Activated T-helper 1 cell treated with anti-CD3 and anti-CD28 coated beads, Interleukin-12 subunit alpha, Interleukin-12 subunit beta, Interleukin-2, Interleukin-4 antibody, amounts not matched to agents 30 ng/mL and 10 ng/mL and 1 ng/mL, durations not matched to agents 14 hours and 24 hours and 36 hours (primary cell): Measurements from ENCODE around the gene BRAT1. TPM values are rescaled to one million over a fixed set of nuclear protein-coding genes. Genes with fewer than 3 reads are reported as not detected.
"Not testable (repeated sequence)": the region's sequence is repeated elsewhere in the genome, so short reads cannot be mapped to it uniquely, and the experiment has no call there.

Source experiments
- DNase-seq: peaks from one replicate; pipeline ENCODE4 v3.0.0; 2021; ENCODE audit warnings: low spot score
- H3K27ac Mint-ChIP-seq: one replicate; pipeline ENCODE4 v1.8.0; 2021; ENCODE audit warnings: mild to moderate bottlenecking, mixed read lengths
- H3K27me3 Mint-ChIP-seq: one replicate; pipeline ENCODE4 v1.8.0; 2022; ENCODE audit warnings: mild to moderate bottlenecking, moderate library complexity, mixed read lengths; ENCODE audit not compliant: insufficient read depth
- H3K36me3 Mint-ChIP-seq: one replicate; pipeline ENCODE4 v1.8.0; 2021; ENCODE audit warnings: low read depth, mixed read lengths
- H3K4me1 Mint-ChIP-seq: one replicate; pipeline ENCODE4 v1.8.0; 2021; ENCODE audit warnings: low read depth, mixed read lengths
- H3K4me3 Mint-ChIP-seq: one replicate; pipeline ENCODE4 v1.8.0; 2021; ENCODE audit warnings: mild to moderate bottlenecking, moderate library complexity, mixed read lengths
- H3K9me3 Mint-ChIP-seq: one replicate; pipeline ENCODE4 v1.8.0; 2021; ENCODE audit warnings: mixed read lengths
- intact Hi-C: fragments of 100-400 bp; cut with micrococcal nuclease; formaldehyde crosslinking; loops from one replicate; pipeline ENCODE4 v1.15.1; 2024
- total RNA-seq: library from RNA; stranded (reverse); gene quantifications from 2 replicates; pipeline ENCODE4 v1.2.3, GENCODE V29; 2022

The BRAT1 gene
- total RNA-seq, 1 donor from 2014 or later: 42.9 TPM

DNA sequence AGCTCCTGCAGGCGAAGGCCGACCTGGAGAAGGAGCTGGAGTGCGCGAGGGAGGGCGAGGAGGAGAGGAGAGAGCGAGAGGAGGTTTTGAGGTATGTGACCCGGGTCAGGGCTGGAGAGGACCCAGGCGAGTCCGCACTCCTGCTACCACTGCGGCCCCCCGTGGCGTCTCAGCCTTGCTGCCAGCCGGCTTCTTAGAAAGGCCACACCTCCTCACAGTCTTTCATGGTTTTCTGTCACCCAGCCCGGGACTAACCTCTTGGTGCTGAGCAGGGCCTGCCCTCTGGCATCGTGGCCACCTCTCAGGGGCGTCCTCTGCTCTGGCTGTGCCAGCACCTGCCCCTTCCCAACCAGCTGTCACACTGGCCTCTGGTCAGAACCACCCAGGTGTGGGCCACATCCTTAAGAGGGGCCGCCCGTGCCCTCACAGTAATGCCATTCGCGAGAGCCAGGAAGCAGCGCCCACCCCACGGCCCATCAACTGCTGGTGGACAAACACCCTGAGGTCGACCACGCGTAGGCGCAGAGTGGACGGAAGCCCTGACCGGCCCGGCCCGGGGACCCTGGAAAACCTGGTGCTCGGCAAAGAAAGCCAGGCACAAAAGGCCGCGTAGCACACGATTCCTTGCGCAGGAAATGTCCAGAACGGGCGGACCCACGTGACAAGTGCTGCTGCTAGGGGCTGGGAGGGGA lies 37.9 kb upstream of the BRAT1 start:
- Mint-ChIP-seq H3K27me3 (no peaks in the 10 kb centered on the region), H3K4me3 (no peak overlapping the region), H3K4me1 (no peaks in the 10 kb centered on the region), H3K9me3 (no peaks in the 10 kb centered on the region), H3K27ac (no peak overlapping the region), H3K36me3 (peaks cover 4% of the 10 kb centered on the region)
- DNase-seq: no peak
- intact Hi-C loops: no loop called here

DNA sequence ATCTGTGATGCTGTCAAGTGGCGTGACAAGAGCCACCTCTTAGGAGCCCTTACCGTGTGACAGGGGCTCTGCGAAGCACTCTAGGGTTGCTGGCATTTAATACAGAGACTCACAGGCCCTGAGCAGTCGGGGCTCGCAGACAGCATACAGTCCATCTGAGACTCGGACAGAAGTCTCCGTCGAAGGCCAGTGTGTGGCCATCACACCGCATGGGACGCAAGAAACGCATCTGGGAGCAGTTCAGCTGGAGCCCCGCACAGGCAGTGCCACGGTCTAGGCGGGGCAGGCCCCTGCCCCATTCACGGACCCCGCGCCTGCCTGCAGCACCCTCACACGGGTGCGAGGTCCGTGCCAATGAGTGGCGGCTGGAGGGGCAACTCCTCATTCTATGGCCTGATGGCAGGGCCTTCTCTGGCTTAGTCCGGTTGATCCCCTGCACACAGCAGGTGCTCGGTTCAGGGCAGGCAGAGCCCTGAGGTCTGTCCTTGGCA lies 37.1 kb upstream of the BRAT1 start:
- no peak for DNase-seq
- Mint-ChIP-seq H3K27ac (no peak overlapping the region), H3K4me1 (no peaks in the 10 kb centered on the region), H3K36me3 (peaks cover 4% of the 10 kb centered on the region), H3K4me3 (no peak overlapping the region), H3K27me3 (no peaks in the 10 kb centered on the region), H3K9me3 (no peaks in the 10 kb centered on the region)
- intact Hi-C loops: no loop called here

DNA sequence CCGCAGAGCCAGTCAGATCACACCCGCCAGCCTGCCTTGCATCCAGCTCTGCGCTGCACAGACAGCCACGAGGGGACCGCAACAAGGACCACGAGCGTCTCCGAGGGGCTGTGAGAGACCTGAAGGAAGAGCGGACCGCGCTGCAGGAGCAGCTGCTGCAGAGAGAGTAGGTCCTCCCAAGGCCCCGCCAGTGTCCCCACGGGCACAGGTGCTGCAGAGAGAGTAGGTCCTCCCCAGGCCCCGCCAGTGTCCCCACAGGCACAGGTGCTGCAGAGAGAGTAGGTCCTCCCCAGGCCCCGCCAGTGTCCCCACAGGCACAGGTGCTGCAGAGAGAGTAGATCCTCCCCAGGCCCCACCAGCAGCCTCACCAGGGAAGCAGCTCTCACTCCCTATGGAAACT lies 34.6 kb upstream of the BRAT1 start:
- DNase-seq, H3K4me3 Mint-ChIP-seq, intact Hi-C loops: not testable (repeated sequence)

DNA sequence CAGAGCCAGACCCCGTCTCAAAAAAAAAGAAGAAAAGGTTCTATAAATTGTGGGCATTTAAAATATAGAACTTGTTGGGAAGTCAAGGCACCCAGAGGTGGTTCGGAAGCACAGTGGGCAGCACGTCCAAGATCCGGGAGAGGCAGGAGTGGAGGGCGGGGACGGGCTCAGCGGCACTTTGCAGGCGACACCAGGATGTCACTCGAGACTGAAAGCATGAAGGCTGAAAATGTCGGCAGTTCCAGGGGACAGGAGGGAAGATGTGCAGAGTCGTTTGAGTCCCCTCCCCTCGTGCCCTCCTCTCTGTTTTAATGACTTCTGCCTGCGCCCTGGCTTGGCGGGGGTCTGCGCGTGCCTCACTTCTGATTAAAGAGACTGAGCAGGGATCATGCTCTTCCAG lies 34.0 kb upstream of the BRAT1 start:
- peaks cover 7% of the 10 kb centered on the region for H3K36me3 Mint-ChIP-seq
- no peaks in the 10 kb centered on the region for H3K4me1 Mint-ChIP-seq
- H3K27ac Mint-ChIP-seq: no peak overlapping the region
- H3K9me3 Mint-ChIP-seq: no peaks in the 10 kb centered on the region
- H3K27me3 Mint-ChIP-seq: no peaks in the 10 kb centered on the region
- no peak for DNase-seq
- intact Hi-C loops: no loop called here
- H3K4me3 Mint-ChIP-seq: no peak overlapping the region

More for the DNA sequence above, 34.6 kb upstream of the BRAT1 start:
- not testable (repeated sequence) for H3K9me3 Mint-ChIP-seq, H3K4me1 Mint-ChIP-seq, H3K27me3 Mint-ChIP-seq, H3K36me3 Mint-ChIP-seq, H3K27ac Mint-ChIP-seq

DNA sequence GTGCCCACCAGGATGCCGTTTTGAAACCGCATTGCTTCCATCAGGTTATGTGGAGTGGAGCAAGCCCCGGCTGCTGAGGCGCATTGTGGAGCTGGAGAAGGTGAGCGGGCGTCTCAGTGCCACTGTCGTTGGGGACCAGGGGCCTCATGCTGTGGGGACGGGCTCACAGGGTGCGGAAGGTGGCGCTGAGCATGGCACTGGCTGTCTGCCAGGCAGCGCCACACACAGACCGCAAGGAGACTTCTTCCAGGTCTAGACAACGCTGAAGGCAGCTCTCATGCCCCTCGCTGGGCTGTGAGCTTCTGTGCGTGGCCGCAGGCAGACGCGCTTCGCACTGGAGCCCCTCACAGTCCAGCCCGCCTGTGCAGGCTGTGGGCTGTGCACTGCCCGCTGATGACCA lies 32.5 kb upstream of the BRAT1 start:
- Mint-ChIP-seq H3K4me1 (no peaks in the 10 kb centered on the region), H3K9me3 (no peaks in the 10 kb centered on the region), H3K27me3 (no peaks in the 10 kb centered on the region), H3K4me3 (no peak overlapping the region), H3K27ac (no peak overlapping the region), H3K36me3 (peaks cover 7% of the 10 kb centered on the region)
- intact Hi-C loops: no loop called here
- DNase-seq: no peak

DNA sequence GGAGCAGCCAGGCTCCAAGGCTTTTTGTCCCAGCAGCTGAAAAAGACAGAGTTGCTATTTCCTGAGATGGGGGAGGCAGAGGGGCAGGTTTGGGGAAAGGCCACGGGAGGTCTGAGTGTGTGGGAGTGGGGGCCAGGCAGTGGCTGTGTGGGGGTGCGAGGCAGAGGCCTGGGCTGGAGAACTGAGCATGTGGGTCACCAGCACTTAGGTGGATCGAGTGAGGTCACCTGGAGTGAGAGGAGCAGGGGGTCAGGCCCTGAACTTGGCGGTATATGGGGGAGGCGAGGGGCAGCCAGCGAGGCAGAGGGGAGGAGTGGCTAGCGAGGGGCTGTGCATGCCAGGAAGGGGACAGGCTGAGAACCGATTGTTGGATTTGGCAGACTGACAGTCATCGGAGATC lies 31.8 kb upstream of the BRAT1 start:
- H3K4me1 Mint-ChIP-seq: no peaks in the 10 kb centered on the region
- H3K9me3 Mint-ChIP-seq: no peaks in the 10 kb centered on the region
- intact Hi-C loops: no loop called here
- no peaks in the 10 kb centered on the region for H3K27me3 Mint-ChIP-seq
- H3K36me3 Mint-ChIP-seq: peaks cover 7% of the 10 kb centered on the region
- no peak for DNase-seq
- no peak overlapping the region for H3K4me3 Mint-ChIP-seq
- no peak overlapping the region for H3K27ac Mint-ChIP-seq

DNA sequence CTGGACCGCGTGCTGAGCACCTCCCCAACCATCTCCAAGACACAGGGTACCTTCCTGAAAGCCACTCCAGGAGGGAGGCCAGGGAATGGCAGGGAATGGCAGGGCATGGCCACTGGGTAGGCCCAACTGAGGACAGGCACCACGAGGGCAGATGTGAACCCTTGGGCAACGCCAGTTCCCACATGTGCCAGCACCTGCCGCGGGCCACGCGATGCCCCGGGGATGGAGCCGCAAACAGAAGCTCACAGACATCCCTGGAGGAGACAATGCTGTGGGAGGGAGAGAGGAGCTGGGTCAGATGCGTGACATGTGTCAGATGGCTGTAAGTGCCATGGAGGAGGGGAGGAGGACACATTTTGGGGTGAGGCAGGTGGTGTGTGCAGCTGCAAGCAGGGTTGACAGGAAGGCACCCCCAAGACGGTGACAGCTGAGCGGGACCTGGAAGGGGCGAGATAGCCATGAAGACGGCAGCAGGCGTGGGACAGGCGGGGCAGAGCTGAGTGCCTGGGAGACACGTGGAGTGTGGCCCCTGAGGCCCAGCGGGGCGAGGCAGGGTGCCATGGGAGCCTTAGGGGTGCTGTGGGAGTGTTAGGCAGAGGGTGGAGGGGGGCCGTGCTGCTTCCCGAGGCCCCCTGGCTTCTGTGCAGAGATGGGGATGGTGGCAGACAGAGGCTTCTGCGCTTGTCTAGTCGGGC lies 31.1 kb upstream of the BRAT1 start:
- intact Hi-C loops: no loop called here
- Mint-ChIP-seq H3K36me3 (peaks cover 7% of the 10 kb centered on the region), H3K4me1 (no peaks in the 10 kb centered on the region), H3K4me3 (no peak overlapping the region), H3K27ac (no peak overlapping the region), H3K27me3 (no peaks in the 10 kb centered on the region), H3K9me3 (no peaks in the 10 kb centered on the region)
- DNase-seq: no peak

DNA sequence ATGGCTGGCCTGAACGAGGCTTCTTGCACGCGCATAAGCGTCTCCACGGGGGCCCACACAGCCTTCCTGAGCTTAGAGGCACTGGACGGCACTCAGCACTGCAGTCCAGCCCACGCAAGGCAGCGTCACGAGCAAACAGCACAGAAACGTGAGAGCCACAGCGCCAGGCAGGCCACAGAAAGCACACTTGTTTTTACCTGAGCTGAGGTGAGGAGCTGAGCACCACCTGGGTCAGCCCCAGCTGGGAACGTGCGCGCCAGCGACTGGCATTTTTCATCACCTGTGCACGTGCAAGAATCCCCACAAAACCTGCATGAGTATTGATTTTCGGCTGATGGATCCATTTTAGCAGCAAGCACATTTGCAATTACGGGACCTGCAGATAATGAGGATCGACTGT lies 30.1 kb upstream of the BRAT1 start:
- Mint-ChIP-seq H3K27ac (no peak overlapping the region), H3K4me1 (no peaks in the 10 kb centered on the region)

DNA sequence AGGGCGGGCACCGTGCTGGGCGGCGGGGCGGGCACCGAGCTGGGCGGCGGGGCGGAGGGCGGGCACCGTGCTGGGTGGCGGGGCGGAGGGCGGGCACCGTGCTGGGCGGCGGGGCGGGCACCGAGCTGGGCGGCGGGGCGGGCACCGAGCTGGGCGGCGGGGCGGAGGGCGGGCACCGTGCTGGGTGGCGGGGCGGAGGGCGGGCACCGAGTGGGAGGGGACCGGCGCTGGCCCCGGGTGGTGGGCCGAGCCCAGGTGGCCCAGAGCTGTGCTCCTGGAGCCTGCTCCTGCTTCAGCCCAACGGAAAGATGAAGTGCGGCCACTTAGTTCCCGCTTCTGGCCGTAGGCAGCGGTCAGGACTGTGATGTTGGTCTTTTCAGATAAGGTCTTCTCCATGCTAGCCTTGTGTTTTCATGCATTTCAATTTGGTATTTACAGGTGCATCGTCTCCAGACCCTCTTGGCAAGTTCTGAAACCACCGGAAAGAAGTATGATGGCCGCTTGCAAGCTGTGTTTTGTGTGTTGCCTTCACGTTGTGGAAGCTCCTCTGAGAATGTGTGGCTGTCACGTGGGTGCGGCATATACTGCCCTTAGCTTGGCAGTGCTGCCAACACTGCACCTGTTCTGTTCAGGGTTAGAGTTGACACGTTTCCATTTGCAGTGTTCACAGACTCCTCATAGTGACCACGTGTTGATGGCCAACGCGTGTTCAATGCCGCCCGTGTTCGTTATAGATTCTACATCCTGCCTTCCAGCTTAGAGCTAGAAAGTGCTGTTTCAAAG lies 28.7 kb upstream of the BRAT1 start:
- intact Hi-C loops: no loop called here
- no peak for DNase-seq
- Mint-ChIP-seq H3K9me3 (no peaks in the 10 kb centered on the region), H3K27ac (no peak overlapping the region), H3K4me1 (no peaks in the 10 kb centered on the region), H3K27me3 (no peaks in the 10 kb centered on the region), H3K36me3 (peaks cover 5% of the 10 kb centered on the region), H3K4me3 (no peak overlapping the region)

More for the DNA sequence above, 30.1 kb upstream of the BRAT1 start:
- Mint-ChIP-seq H3K9me3 (no peaks in the 10 kb centered on the region), H3K4me3 (no peak overlapping the region), H3K36me3 (peaks cover 5% of the 10 kb centered on the region), H3K27me3 (no peaks in the 10 kb centered on the region)
- no peak for DNase-seq
- intact Hi-C loops: no loop called here

DNA sequence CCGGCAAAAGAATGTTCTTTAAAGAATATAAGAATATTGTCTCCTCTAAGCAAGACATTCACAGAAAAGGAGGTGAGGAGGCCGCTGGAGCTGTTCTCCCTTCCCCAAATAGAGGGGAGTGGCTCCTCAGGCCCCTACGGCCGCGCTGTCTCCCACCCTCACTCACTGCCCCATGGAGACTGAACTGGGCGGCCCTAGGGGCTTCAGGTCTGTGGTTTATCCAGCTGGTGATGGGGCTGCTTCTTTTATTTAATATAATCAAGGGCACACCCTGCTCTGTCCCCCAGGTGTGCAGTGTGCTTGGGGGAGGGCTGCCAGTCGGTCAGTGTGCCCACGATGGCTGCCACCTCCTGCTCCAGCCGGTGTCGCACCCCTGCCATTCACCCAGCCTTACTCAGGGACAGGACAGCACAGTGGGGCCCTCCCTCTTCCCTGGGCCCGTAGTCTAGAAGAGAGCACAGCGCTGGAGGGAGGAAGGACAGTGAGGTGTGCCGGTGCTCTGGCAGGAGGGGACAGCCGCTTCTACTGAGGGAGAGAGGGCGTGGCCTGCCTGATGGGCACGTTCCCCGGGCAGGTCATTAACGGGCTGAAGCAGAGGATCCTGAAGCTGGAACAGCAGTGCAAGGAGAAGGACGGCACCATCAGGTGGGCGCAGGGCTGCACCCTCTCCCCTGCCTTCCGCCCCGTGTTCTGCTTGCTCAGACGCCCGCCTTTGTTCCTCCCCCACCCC lies 26.8 kb upstream of the BRAT1 start:
- intact Hi-C loops: no loop called here
- Mint-ChIP-seq H3K27ac (no peak overlapping the region), H3K4me1 (no peaks in the 10 kb centered on the region), H3K4me3 (no peak overlapping the region), H3K27me3 (no peaks in the 10 kb centered on the region), H3K36me3 (peaks cover 5% of the 10 kb centered on the region), H3K9me3 (no peaks in the 10 kb centered on the region)
- DNase-seq: no peak

DNA sequence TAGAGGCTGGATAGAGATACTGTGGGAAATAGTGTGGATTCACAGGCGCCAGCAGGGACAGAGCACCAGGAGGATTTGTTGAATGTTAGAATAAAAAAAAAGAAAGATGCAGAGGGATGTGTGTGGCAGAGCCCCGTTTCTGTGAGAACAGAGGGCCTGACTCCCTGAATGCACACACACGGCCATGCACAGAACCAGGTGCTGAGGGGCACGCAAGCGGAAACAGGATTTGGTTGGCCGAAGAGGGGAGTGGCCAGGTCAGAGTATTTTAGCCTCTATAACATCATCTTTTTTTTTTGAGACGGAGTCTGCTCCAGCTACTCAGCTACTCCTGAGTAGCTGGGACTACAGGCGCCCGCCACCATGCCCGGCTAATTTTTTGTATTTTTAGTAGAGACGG lies 25.3 kb upstream of the BRAT1 start:
- no peaks in the 10 kb centered on the region for H3K4me1 Mint-ChIP-seq
- no peak overlapping the region for H3K4me3 Mint-ChIP-seq
- no peaks in the 10 kb centered on the region for H3K9me3 Mint-ChIP-seq
- H3K36me3 Mint-ChIP-seq: peaks cover 3% of the 10 kb centered on the region
- DNase-seq: no peak
- H3K27me3 Mint-ChIP-seq: no peaks in the 10 kb centered on the region
- intact Hi-C loops: no loop called here
- H3K27ac Mint-ChIP-seq: no peak overlapping the region

DNA sequence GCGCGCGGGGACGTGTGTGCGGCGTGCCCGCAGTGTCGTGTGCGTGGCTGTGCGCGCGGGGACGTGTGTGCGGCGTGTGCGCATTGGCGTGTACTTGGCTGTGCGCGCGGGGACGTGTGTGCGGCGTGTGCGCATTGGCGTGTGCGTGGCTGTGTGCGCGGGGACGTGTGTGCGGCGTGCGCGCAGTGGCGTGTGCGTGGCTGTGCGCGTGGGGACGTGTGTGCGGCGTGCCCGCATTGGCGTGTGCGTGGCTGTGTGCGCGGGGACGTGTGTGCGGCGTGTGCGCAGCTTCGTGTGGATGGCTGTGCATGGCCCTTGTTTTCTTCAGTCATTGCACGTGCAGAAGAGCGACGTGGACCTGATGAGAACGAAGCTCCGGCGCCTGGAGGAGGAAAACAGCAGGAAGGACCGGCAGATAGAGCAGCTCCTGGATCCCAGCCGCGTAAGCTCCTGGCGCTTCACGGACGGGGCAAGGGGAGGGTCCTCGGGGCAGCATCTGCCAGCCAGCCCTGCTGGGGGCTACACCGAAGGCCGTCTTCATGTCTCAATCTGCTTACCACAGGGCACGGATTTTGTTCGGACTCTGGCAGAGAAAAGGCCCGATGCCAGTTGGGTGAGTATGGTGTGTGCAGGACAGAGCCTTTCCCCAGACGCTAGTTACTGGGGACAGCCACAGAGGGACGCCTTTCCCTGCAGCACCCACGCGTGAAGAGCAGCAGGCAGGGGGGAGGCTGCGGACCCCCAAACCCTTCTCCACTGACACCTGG lies 22.8 kb upstream of the BRAT1 start:
- no peak overlapping the region for H3K27ac Mint-ChIP-seq
- no peak for DNase-seq
- H3K4me1 Mint-ChIP-seq: no peaks in the 10 kb centered on the region
- no peak overlapping the region for H3K4me3 Mint-ChIP-seq
- intact Hi-C loops: no loop called here
- H3K36me3 Mint-ChIP-seq: peaks cover 10% of the 10 kb centered on the region
- no peaks in the 10 kb centered on the region for H3K9me3 Mint-ChIP-seq
- no peaks in the 10 kb centered on the region for H3K27me3 Mint-ChIP-seq
